HepG2 (cell line): Measurements from ENCODE around the gene AARS2. TPM values are rescaled to one million over a fixed set of nuclear protein-coding genes. Genes with fewer than 3 reads are reported as not detected.

Experiments used
- BRD4 ChIP-seq: sonication (generic); formaldehyde crosslinking; IDR thresholded peaks from 2 replicates; pipeline ENCODE4 v1.4.0; 2020; ENCODE audit warnings: missing genetic modification reagents
- ELF3 ChIP-seq: IDR thresholded peaks from 2 replicates; pipeline ENCODE4 v1.6.1; 2016; ENCODE audit warnings: missing genetic modification reagents, missing compliant biosample characterization
- ERF ChIP-seq: IDR thresholded peaks from 2 replicates; pipeline ENCODE4 v1.6.1; 2018; ENCODE audit warnings: missing biosample characterization, missing genetic modification reagents
- FOXK1 ChIP-seq: sonication (generic); formaldehyde crosslinking; IDR thresholded peaks from 2 replicates; pipeline ENCODE4 v1.4.0; 2020; ENCODE audit warnings: low read depth, missing genetic modification reagents, borderline replicate concordance
- PRMT3 ChIP-seq: sonication (generic); formaldehyde crosslinking; IDR thresholded peaks from 2 replicates; pipeline ENCODE4 v1.8.1; 2022; ENCODE audit warnings: low read depth, mild to moderate bottlenecking, moderate library complexity, missing genetic modification reagents, borderline replicate concordance
- TAF1 ChIP-seq: sonication (generic); formaldehyde crosslinking; IDR thresholded peaks from 2 replicates; pipeline ENCODE4 v1.4.0; 2020; ENCODE audit warnings: missing genetic modification reagents
- THAP11 ChIP-seq: IDR thresholded peaks from 2 replicates; pipeline ENCODE4 v1.6.1; 2016; ENCODE audit warnings: missing biosample characterization, missing genetic modification reagents
- ZFX ChIP-seq: sonication (generic); formaldehyde crosslinking; IDR thresholded peaks from 2 replicates; pipeline ENCODE4 v1.4.0; 2020; ENCODE audit warnings: mild to moderate bottlenecking, low read depth, missing genetic modification reagents, moderate library complexity
- ZIK1 ChIP-seq: sonication (generic); formaldehyde crosslinking; IDR thresholded peaks from 2 replicates; pipeline ENCODE4 v1.5.0; 2020; ENCODE audit warnings: mild to moderate bottlenecking, low read depth, missing genetic modification reagents, borderline replicate concordance
- ZNF431 ChIP-seq: sonication (generic); formaldehyde crosslinking; IDR thresholded peaks from 2 replicates; pipeline ENCODE4 v1.9.0; 2022; ENCODE audit warnings: missing genetic modification reagents, low read depth, mild to moderate bottlenecking, borderline replicate concordance
- ZNF549 ChIP-seq: sonication (generic); formaldehyde crosslinking; IDR thresholded peaks from 2 replicates; pipeline ENCODE4 v1.5.0; 2020; ENCODE audit warnings: missing genetic modification reagents
- ZNF598 ChIP-seq: sonication (generic); formaldehyde crosslinking; IDR thresholded peaks from 2 replicates; pipeline ENCODE4 v1.5.1; 2020; ENCODE audit warnings: mild to moderate bottlenecking, missing genetic modification reagents, borderline replicate concordance
- ZNF766 ChIP-seq: sonication (generic); formaldehyde crosslinking; IDR thresholded peaks from 2 replicates; pipeline ENCODE4 v1.5.0; 2020; ENCODE audit warnings: missing genetic modification reagents, borderline replicate concordance
- polyA plus RNA-seq, 8 experiments: library from polyadenylated mRNA; depleted of rRNA in 3 of 8; stranded (reverse) in 7 of 8; unstranded in 1 of 8; fragments of >200 nt; fragmentation: Illumina TruSeq in 4 of 8; extraction: Trizol in 4 of 8; gene quantifications; 2 replicates each; pipeline versions ENCODE4 v1.2.1 to v1.2.3, GENCODE V29; 2011 to 2016; ENCODE audit warnings: low read depth in 4 of 8, missing spikeins in 1 of 8, mixed read lengths in 1 of 8; ENCODE audit not compliant: insufficient read depth in 1 of 8
- total RNA-seq, 5 experiments: library from RNA; depleted of rRNA; stranded (reverse); fragments of >200 nt; fragmentation: Illumina TruSeq; extraction: Trizol; gene quantifications; 2 replicates each; pipeline ENCODE4 v1.2.3, GENCODE V29; 2016; ENCODE audit warnings: low read depth in 1 of 5
- TF ChIP-seq, protein P1 (sequence below), 2 experiments: sonication (generic) in 1 of 2; formaldehyde crosslinking in 1 of 2; IDR thresholded peaks; 2 replicates each; pipeline versions ENCODE4 v1.5.1 to v1.6.1; 2011 to 2020; ENCODE audit warnings: borderline replicate concordance in 1 of 2, low read depth in 1 of 2, low read length in 1 of 2, mild to moderate bottlenecking in 1 of 2, missing genetic modification reagents in 1 of 2, moderate library complexity in 1 of 2
- TF ChIP-seq, protein P2 (sequence below): sonication (generic); formaldehyde crosslinking; IDR thresholded peaks from 2 replicates; pipeline ENCODE4 v1.5.0; 2020; ENCODE audit warnings: mild to moderate bottlenecking, missing genetic modification reagents, borderline replicate concordance
- TF ChIP-seq, protein P3 (sequence below): IDR thresholded peaks from 2 replicates; pipeline ENCODE4 v1.6.1; 2016; ENCODE audit warnings: low read depth, control low read depth
- TF ChIP-seq, protein P4 (sequence below): sonication (generic); formaldehyde crosslinking; conservative IDR thresholded peaks from 2 replicates; pipeline ENCODE4 v1.5.0; 2020; ENCODE audit warnings: missing genetic modification reagents

Gene AARS2
- total and polyA plus RNA-seq, 2 of the 13 experiments (the other 11 are each of a cell fraction or from before 2014, with no cell fraction given), result 7.5 to 24.1 TPM

DNA sequence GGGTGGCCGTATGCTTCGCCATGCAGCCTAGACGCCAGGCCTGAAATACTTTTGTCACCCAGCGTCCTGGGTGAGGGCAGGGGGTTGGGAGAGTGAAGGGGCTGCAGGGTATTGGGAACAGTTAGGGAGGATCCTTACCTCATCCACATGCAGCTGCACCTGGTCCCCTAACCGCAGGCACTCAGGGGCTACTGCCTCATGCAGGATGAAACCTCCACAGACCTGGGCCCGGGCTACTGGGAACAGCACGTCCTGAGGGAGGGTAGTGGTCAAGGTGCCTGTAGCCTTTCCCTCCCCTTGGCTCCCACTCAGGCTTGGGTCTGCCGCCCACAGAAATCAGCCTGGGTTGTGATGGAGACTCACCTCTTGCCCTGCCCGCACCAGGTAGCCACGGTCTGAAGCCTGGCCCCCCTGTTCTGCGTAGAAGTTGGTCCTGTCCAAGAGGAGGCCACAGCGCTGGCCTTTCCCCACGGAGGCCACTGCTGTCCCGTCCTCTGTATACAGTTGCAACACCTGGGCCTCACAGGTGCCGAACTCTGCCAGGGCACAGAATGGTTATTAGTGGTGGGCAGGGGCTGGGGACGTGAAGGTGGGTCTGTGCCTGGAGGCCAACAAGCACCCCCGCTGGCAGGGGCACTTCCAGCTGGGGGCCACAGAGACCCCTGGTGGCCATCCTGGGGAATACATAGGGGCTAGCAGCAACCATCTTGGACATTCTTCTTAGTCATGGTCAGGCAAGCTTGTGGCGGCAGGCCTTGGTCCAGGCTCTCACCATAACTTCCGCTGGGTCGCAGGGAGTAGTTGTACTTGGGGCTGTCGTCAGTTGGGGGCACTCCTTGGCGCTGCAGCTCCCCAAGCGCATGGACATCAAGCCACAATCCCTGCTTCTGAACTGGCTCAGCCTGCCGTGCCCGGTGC is 8.6 kb downstream of the AARS2 start (continued):
- TF ChIP-seq, protein P1, sequence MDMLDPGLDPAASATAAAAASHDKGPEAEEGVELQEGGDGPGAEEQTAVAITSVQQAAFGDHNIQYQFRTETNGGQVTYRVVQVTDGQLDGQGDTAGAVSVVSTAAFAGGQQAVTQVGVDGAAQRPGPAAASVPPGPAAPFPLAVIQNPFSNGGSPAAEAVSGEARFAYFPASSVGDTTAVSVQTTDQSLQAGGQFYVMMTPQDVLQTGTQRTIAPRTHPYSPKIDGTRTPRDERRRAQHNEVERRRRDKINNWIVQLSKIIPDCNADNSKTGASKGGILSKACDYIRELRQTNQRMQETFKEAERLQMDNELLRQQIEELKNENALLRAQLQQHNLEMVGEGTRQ (IDR thresholded peaks at IDR 0.05; ENCODE audit: low read depth, low read length), result no peak
- TF ChIP-seq, protein P1 (CRISPR knock-in tag; IDR thresholded peaks at IDR 0.05; ENCODE audit: borderline replicate concordance), result no peak
- TF ChIP-seq, protein P2, sequence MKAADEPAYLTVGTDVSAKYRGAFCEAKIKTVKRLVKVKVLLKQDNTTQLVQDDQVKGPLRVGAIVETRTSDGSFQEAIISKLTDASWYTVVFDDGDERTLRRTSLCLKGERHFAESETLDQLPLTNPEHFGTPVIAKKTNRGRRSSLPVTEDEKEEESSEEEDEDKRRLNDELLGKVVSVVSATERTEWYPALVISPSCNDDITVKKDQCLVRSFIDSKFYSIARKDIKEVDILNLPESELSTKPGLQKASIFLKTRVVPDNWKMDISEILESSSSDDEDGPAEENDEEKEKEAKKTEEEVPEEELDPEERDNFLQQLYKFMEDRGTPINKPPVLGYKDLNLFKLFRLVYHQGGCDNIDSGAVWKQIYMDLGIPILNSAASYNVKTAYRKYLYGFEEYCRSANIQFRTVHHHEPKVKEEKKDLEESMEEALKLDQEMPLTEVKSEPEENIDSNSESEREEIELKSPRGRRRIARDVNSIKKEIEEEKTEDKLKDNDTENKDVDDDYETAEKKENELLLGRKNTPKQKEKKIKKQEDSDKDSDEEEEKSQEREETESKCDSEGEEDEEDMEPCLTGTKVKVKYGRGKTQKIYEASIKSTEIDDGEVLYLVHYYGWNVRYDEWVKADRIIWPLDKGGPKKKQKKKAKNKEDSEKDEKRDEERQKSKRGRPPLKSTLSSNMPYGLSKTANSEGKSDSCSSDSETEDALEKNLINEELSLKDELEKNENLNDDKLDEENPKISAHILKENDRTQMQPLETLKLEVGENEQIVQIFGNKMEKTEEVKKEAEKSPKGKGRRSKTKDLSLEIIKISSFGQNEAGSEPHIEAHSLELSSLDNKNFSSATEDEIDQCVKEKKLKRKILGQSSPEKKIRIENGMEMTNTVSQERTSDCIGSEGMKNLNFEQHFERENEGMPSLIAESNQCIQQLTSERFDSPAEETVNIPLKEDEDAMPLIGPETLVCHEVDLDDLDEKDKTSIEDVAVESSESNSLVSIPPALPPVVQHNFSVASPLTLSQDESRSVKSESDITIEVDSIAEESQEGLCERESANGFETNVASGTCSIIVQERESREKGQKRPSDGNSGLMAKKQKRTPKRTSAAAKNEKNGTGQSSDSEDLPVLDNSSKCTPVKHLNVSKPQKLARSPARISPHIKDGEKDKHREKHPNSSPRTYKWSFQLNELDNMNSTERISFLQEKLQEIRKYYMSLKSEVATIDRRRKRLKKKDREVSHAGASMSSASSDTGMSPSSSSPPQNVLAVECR (CRISPR knock-in tag), result 0 out of 2 replicates have a peak, but pooled peaks have one; percentile 16
- TF ChIP-seq PRMT3 (no peak), ELF3 (CRISPR knock-in tag) (no peak), BRD4 (CRISPR knock-in tag) (no peak), ZNF431 (CRISPR knock-in tag) (no peak), ZNF549 (no peak), ZFX (no peak), ZIK1 (CRISPR knock-in tag) (no peak), ERF (CRISPR knock-in tag) (0 out of 2 replicates have a peak, but pooled peaks have one; percentile 24), FOXK1 (CRISPR knock-in tag) (no peak), TAF1 (CRISPR knock-in tag) (no peak), ZNF598 (CRISPR knock-in tag) (no peak), THAP11 (no peak), ZNF766 (no peak)
- TF ChIP-seq, protein P3, sequence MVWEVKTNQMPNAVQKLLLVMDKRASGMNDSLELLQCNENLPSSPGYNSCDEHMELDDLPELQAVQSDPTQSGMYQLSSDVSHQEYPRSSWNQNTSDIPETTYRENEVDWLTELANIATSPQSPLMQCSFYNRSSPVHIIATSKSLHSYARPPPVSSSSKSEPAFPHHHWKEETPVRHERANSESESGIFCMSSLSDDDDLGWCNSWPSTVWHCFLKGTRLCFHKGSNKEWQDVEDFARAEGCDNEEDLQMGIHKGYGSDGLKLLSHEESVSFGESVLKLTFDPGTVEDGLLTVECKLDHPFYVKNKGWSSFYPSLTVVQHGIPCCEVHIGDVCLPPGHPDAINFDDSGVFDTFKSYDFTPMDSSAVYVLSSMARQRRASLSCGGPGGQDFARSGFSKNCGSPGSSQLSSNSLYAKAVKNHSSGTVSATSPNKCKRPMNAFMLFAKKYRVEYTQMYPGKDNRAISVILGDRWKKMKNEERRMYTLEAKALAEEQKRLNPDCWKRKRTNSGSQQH (CRISPR knock-in tag), result 0 out of 2 replicates have a peak, but pooled peaks have one; percentile 37
- TF ChIP-seq, protein P4, sequence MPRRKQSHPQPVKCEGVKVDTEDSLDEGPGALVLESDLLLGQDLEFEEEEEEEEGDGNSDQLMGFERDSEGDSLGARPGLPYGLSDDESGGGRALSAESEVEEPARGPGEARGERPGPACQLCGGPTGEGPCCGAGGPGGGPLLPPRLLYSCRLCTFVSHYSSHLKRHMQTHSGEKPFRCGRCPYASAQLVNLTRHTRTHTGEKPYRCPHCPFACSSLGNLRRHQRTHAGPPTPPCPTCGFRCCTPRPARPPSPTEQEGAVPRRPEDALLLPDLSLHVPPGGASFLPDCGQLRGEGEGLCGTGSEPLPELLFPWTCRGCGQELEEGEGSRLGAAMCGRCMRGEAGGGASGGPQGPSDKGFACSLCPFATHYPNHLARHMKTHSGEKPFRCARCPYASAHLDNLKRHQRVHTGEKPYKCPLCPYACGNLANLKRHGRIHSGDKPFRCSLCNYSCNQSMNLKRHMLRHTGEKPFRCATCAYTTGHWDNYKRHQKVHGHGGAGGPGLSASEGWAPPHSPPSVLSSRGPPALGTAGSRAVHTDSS (CRISPR knock-in tag), result 0 out of 2 replicates have a peak, but pooled peaks have one; percentile 87
